CD4-positive, alpha-beta T cell treated with Interleukin-21 for 1 hour (primary cell): Measurements from ENCODE around the gene IARS2.
"Not testable (repeated sequence)": the region's sequence is repeated elsewhere in the genome, so short reads cannot be mapped to it uniquely, and the experiment has no call there.

ENCODE experiments used
- DNase-seq: peaks from one replicate; pipeline ENCODE4 v3.0.0-alpha.2; 2020

Gene IARS2

GRCh38 chr1:220169887-220170286, 76.0 kb downstream of the IARS2 start:
- DNase-seq, result not testable (repeated sequence)

GRCh38 chr1:220170836-220171526, 77.0 kb downstream of the IARS2 start:
- DNase-seq, result no peak

GRCh38 chr1:220176540-220176939, 82.6 kb downstream of the IARS2 start:
- DNase-seq, result no peak

- DNase-seq, result no peak
These were observed 88.2 kb downstream of the IARS2 start for GRCh38 chr1:220182111-220182510.

GRCh38 chr1:220182656-220183055, 88.7 kb downstream of the IARS2 start:
- no peak for DNase-seq

- DNase-seq, result no peak
These were observed 90.6 kb downstream of the IARS2 start for GRCh38 chr1:220184506-220184905.

- no peak for DNase-seq
These were observed 92.8 kb downstream of the IARS2 start for GRCh38 chr1:220186752-220187151.

GRCh38 chr1:220188538-220188937, 94.6 kb downstream of the IARS2 start:
- no peak for DNase-seq

- DNase-seq, result peak; percentile 11
These were observed 95.9 kb downstream of the IARS2 start for GRCh38 chr1:220189750-220190347.

GRCh38 chr1:220195701-220196100, 101.8 kb downstream of the IARS2 start:
- no peak for DNase-seq
